Measurements from ENCODE around the gene ZNF624.

GRCh38 chr17:16617481-16618060 is 36.1 kb downstream of the ZNF624 start:
- TF ChIP-seq CTCF (IDR thresholded peaks at IDR 0.05) (no peak), POLR2A (IDR thresholded peaks at IDR 0.05) (no peak)
